BE2C (cell line): ENCODE results near the gene NEGR1.

Source experiments
- DNase-seq: peaks from one replicate; pipeline ENCODE4 v3.0.0-alpha.2; 2020
- H3K27me3 ChIP-seq: fragments of 250-450 bp; sonication (Bioruptor Pico); 2 replicates; pipeline ENCODE4 v1.5.1; 2020; ENCODE audit warnings: mild to moderate bottlenecking
- H3K36me3 ChIP-seq: fragments of 250-450 bp; sonication (Bioruptor Pico); 2 replicates; pipeline ENCODE4 v1.5.1; 2020; ENCODE audit warnings: mild to moderate bottlenecking
- H3K4me1 ChIP-seq: fragments of 250-450 bp; sonication (Bioruptor Pico); 2 replicates; pipeline ENCODE4 v1.5.1; 2020
- H3K4me3 ChIP-seq: 2 replicates; pipeline ENCODE4 v1.5.1; 2011; ENCODE audit warnings: low read depth, low read length
- H3K9me3 ChIP-seq: fragments of 250-450 bp; sonication (Bioruptor Pico); 2 replicates; pipeline ENCODE4 v1.5.1; 2020
- TF ChIP-seq, protein P1 (sequence below): IDR thresholded peaks from 2 replicates; pipeline ENCODE4 v1.5.1; 2012; ENCODE audit warnings: mild to moderate bottlenecking, low read depth, low read length

The NEGR1 gene

DNA sequence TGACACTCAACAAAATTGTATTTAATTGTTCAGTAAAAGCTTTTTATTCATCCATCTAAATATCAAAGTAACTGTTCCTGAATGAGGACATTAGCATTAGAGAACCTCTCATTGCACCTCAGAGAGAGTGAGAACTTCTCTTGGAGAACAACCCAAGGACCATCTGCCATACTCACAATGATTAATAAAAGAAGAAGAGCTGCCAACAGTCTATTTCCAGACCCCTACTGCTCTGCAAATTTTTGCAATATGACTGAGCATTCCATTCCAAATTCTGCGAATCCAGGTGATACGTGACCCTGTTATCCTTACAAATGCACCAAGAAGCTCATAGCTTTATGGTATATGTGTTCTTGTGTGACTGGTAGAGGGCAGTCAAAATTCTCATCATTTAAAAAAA is 422.5 kb downstream of the NEGR1 start:
- no peaks in the 10 kb centered on the region for H3K9me3 ChIP-seq
- no peaks in the 10 kb centered on the region for H3K36me3 ChIP-seq
- TF ChIP-seq, protein P1, sequence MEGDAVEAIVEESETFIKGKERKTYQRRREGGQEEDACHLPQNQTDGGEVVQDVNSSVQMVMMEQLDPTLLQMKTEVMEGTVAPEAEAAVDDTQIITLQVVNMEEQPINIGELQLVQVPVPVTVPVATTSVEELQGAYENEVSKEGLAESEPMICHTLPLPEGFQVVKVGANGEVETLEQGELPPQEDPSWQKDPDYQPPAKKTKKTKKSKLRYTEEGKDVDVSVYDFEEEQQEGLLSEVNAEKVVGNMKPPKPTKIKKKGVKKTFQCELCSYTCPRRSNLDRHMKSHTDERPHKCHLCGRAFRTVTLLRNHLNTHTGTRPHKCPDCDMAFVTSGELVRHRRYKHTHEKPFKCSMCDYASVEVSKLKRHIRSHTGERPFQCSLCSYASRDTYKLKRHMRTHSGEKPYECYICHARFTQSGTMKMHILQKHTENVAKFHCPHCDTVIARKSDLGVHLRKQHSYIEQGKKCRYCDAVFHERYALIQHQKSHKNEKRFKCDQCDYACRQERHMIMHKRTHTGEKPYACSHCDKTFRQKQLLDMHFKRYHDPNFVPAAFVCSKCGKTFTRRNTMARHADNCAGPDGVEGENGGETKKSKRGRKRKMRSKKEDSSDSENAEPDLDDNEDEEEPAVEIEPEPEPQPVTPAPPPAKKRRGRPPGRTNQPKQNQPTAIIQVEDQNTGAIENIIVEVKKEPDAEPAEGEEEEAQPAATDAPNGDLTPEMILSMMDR, result no peak
- DNase-seq, result no peak
- no peaks in the 10 kb centered on the region for H3K27me3 ChIP-seq
- H3K4me1 ChIP-seq, result no peaks in the 10 kb centered on the region
- no peak overlapping the region for H3K4me3 ChIP-seq

DNA sequence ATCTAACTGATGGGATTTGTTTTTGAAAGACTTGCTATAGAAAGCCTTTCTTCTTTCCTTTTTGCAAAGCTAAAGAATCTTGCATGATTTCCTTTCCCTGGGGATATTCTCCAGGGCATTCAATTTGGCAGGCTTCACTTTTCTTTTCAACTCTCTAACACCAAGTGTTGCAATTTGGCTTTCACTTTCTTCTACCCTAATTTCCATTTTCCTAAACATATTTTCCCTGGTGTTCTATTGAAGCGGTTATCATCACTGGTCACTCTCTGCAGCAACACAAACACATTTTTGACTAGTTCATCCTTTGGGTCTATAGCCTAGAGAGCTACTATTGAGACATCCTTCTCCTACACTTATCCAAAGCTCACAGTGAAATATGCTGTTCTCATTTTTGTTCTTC is 424.5 kb downstream of the NEGR1 start:
- H3K9me3 ChIP-seq, result no peaks in the 10 kb centered on the region

DNA sequence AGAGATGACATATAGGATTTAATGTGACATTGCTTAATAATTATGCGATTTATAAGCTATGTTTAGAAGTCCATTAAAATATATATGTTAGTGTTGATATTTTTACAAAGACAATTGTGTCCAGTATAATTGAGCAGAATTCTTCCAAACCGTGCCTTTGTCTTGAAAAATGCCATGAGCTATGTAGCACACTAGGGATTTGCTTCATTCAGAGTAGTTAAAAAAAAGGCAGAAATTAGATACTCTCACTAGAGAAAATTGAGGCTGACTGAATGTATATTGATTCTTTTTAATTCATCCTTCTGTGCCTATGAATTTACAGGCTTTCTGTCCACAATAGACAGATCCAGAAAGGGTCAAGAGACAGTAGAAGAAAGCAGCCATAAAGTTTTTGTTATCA is 429.0 kb downstream of the NEGR1 start:
- TF ChIP-seq, protein P1, result no peak
- no peaks in the 10 kb centered on the region for H3K36me3 ChIP-seq
- H3K9me3 ChIP-seq, result no peaks in the 10 kb centered on the region
- H3K4me3 ChIP-seq, result no peak overlapping the region
- H3K27me3 ChIP-seq, result no peaks in the 10 kb centered on the region
- H3K4me1 ChIP-seq, result no peaks in the 10 kb centered on the region
- no peak for DNase-seq

More for the DNA sequence above, 424.5 kb downstream of the NEGR1 start:
- H3K4me1 ChIP-seq, result no peaks in the 10 kb centered on the region
- no peak for DNase-seq
- H3K27me3 ChIP-seq, result no peaks in the 10 kb centered on the region
- H3K36me3 ChIP-seq, result no peaks in the 10 kb centered on the region
- TF ChIP-seq, protein P1, result no peak
- no peak overlapping the region for H3K4me3 ChIP-seq

DNA sequence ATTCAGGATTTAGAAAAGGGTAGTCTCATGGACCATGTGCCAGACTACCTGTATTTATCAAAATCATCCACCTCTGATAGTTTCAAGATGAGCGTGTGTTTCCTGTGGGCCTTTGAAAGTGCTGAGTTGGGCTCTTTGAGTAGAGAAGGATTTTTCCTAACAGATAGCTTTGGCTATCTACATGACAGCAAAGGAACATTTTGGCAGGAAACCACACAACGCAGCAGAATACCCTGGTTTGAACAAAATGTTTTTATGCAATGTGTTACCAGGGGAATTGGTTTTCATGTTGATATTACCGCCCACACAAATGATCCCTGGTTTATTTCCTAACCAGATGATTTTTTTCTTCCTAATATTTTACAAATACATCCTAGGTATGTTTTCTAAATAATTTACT is 431.4 kb downstream of the NEGR1 start:
- no peak overlapping the region for H3K4me3 ChIP-seq
- no peaks in the 10 kb centered on the region for H3K36me3 ChIP-seq
- TF ChIP-seq, protein P1, result no peak
- no peaks in the 10 kb centered on the region for H3K27me3 ChIP-seq
- no peaks in the 10 kb centered on the region for H3K4me1 ChIP-seq
- DNase-seq, result no peak
- no peaks in the 10 kb centered on the region for H3K9me3 ChIP-seq

DNA sequence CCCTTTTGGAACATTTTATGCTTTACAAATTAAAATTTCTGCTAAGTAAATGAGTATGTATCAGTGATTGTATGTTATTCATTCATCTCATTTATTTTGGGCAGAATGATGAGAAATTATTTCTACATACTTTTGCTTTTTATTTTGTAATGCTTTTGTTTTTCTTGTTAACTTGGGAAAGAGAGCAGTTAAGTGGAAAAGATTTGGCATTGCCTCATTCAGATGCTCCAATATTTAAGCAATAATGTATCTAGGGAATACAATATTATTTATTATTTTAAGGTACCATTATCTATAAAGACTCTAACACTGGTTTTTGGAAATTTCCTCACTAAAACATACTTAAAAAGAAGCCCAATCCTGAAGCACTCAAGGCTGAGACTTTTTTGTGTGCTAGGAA is 431.8 kb downstream of the NEGR1 start:
- no peak for DNase-seq
- Histone ChIP-seq H3K9me3 (no peaks in the 10 kb centered on the region), H3K36me3 (no peaks in the 10 kb centered on the region), H3K4me1 (no peaks in the 10 kb centered on the region), H3K4me3 (no peak overlapping the region), H3K27me3 (no peaks in the 10 kb centered on the region)
- TF ChIP-seq, protein P1, result no peak

DNA sequence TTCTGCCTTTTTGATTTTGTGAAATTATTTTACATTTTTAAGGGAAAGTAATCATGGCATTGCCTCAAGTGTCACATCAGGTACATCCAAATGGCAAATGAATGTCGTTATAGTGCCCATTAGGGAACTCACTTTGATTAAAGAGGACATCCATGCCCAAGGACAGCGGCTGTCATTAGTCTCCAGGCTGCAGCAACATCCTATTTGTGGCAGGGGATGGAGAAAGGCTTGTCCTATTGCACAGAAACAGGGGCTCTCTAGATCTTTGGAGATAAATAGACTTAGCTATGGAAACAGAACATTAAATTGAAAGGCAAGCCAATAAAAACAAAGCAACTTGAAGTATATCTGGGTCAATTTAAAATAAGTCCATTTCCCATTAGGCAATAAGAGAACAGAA is 439.3 kb downstream of the NEGR1 start:
- H3K4me3 ChIP-seq, result no peak overlapping the region
- no peaks in the 10 kb centered on the region for H3K27me3 ChIP-seq
- TF ChIP-seq, protein P1, result no peak
- no peaks in the 10 kb centered on the region for H3K9me3 ChIP-seq
- peak; percentile 17 for DNase-seq
- H3K4me1 ChIP-seq, result no peaks in the 10 kb centered on the region
- H3K36me3 ChIP-seq, result no peaks in the 10 kb centered on the region
